Astrocyte of the hippocampus (primary cell): Measurements from ENCODE around the gene RAB25.
A peak's percentile ranks its signal among the peaks of the same experiment; 100 is the strongest.
"Not testable (repeated sequence)": the region's sequence is repeated elsewhere in the genome, so short reads cannot be mapped to it uniquely, and the experiment has no call there.

Experiments
- DNase-seq: peaks from one replicate; pipeline ENCODE4 v3.0.0; 2011; ENCODE audit warnings: low read depth, low spot score

Gene RAB25

GRCh38 chr1:156060937-156061636 lies at the start of gene RAB25:
Gene RAB25, plus strand, starts transcription at chr1:156061160. Its CDS starts 241 bp downstream, at chr1:156061401.
- DNase-seq, result no peak

- no peak for DNase-seq
These were observed 48.7 kb upstream of the RAB25 start for GRCh38 chr1:156012051-156012817.

- no peak for DNase-seq
These were observed 46.1 kb upstream of the RAB25 start for GRCh38 chr1:156014829-156015228.

GRCh38 chr1:156019946-156020292 lies 41.0 kb upstream of the RAB25 start:
- no peak for DNase-seq

GRCh38 chr1:156020293-156021092 lies 40.5 kb upstream of the RAB25 start, which contains the start of gene SSR2:
Gene SSR2, minus strand, starts transcription at chr1:156020951. Its CDS starts 784 bp downstream, at chr1:156020167.
- peak; percentile 96 for DNase-seq

- DNase-seq, result no peak
These were observed 39.9 kb upstream of the RAB25 start for GRCh38 chr1:156021093-156021428.

GRCh38 chr1:156021954-156022353 lies 39.0 kb upstream of the RAB25 start:
- no peak for DNase-seq

GRCh38 chr1:156024801-156025200 lies 36.2 kb upstream of the RAB25 start:
- no peak for DNase-seq

- DNase-seq, result peak; percentile 74
These were observed 35.1 kb upstream of the RAB25 start for GRCh38 chr1:156025876-156026275.

GRCh38 chr1:156026588-156026987 lies 34.4 kb upstream of the RAB25 start:
- DNase-seq, result no peak

- DNase-seq, result peak; percentile 39
These were observed 27.9 kb upstream of the RAB25 start for GRCh38 chr1:156033011-156033410.

GRCh38 chr1:156034991-156035390 lies 26.0 kb upstream of the RAB25 start:
- DNase-seq, result not testable (repeated sequence)

GRCh38 chr1:156042828-156043227 lies 18.1 kb upstream of the RAB25 start:
- DNase-seq, result no peak

GRCh38 chr1:156045076-156045475 lies 15.9 kb upstream of the RAB25 start:
- DNase-seq, result no peak

GRCh38 chr1:156048663-156049258 lies 12.2 kb upstream of the RAB25 start:
- DNase-seq, result no peak

GRCh38 chr1:156050376-156050775 lies 10.6 kb upstream of the RAB25 start:
- no peak for DNase-seq

- no peak for DNase-seq
These were observed 9.8 kb upstream of the RAB25 start for GRCh38 chr1:156051011-156051725.

GRCh38 chr1:156052862-156053767 lies 7.8 kb upstream of the RAB25 start:
- peak; percentile 78 for DNase-seq

- peak; percentile 95 for DNase-seq
These were observed 7.0 kb upstream of the RAB25 start, which contains the start of gene UBQLN4 for GRCh38 chr1:156053768-156054499. Gene UBQLN4, minus strand, starts transcription at chr1:156053798. Its CDS starts 97 bp downstream, at chr1:156053701.
